ENCODE measurements around the gene DNAJB4. TPM values are rescaled to one million over a fixed set of nuclear protein-coding genes. Genes with fewer than 3 reads are reported as not detected.
"Not testable (repeated sequence)": the region's sequence is repeated elsewhere in the genome, so short reads cannot be mapped to it uniquely, and the experiment has no call there.

The DNAJB4 gene
- polyA plus RNA-seq, 4 donors: 38.2 to 46.3 (median 42.3) TPM

GRCh38 chr1:77989744-77990143 lies 15.0 kb upstream of the DNAJB4 start:
- no peak for DNase-seq (ENCODE audit: low read depth in 4 of 4, low spot score in 3 of 4)

DNA sequence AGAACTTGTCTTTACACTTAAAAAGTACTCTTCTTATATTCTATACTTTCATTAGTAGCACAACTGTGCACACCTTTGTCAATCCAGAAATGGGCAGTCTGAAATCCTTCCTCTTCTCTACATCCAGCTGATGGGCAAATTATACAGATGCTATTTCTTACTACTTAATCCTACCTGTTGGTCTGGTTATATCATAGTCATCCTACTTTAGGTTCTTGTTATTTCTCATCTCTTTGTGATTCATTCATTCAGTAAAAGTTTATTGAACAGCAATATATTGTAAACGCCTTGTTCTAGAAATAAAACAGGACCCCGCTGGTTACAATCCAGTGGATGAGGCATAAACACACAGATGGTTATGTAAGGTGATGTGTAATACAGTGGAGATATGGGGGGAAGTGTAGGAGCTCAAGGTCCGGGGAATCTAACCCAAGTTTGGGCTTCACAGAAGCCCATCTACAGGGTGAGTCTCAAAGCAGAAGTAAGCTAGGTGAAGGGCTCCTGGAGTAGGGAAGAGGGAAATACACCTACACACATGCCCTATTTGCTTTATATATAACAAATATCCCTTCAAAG lies 14.0 kb upstream of the DNAJB4 start:
- no peak for DNase-seq (ENCODE audit: low read depth in 4 of 4, low spot score in 3 of 4)

GRCh38 chr1:77991638-77992037 lies 13.1 kb upstream of the DNAJB4 start:
- no peak for DNase-seq (ENCODE audit: low read depth in 4 of 4, low spot score in 3 of 4)

GRCh38 chr1:77994117-77994705 lies 10.5 kb upstream of the DNAJB4 start:
- DNase-seq (ENCODE audit: low read depth in 4 of 4, low spot score in 3 of 4): no peak

- no peak for DNase-seq (ENCODE audit: low read depth in 4 of 4, low spot score in 3 of 4)
These were observed 8.0 kb upstream of the DNAJB4 start for GRCh38 chr1:77996734-77997133.

DNA sequence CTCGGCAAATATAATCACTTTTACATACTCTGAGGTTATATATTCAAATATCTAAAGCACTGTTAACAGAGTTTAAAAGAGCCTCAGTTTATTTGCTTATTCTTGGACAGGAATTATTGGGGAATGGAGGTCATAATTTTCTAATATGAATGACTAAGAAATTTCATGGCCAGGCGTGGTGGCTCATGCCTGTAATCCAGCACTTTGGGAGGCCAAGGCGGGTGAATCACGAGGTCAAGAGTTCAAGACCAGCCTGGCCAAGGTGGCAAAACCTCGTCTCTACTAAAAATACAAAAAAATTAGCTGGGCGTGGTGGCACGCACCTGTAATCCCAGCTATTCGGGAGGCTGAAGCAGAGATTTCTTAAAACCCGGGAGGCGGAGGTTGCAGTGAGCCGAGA lies 4.2 kb upstream of the DNAJB4 start:
- not testable (repeated sequence) for DNase-seq (ENCODE audit: low read depth in 4 of 4, low spot score in 3 of 4)

DNA sequence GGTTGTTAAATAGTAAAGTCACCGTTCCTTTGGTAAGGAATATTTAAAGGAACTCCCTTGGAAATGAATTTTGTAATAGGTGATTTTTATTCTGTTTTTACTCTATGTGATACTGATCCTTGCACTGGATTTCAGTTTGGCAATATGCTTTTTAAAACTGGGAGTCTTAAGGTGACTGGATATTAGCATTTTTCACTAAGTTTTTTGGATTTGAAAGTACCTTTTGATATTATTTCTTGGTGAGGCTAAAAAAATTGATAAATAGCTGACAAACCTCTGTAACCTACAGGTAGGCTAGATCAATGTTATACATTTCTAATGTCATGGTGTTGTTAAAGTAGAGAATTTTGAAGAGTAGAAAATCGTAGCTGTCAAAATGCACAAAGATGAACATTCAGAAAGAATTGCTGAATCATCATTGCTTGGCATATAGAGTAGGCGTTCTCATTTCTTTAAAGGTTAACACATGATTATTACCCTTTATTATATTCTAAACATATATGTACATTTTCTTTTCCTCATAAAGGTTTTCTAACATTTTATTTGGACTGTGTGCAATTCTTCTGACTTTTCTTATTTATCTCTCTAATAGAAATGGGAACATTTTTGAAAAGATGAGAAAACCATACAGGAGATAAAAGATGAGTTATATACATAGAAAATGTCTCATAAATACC lies 1.5 kb upstream of the DNAJB4 start:
- DNase-seq (ENCODE audit: low read depth in 4 of 4, low spot score in 3 of 4): no peak

DNA sequence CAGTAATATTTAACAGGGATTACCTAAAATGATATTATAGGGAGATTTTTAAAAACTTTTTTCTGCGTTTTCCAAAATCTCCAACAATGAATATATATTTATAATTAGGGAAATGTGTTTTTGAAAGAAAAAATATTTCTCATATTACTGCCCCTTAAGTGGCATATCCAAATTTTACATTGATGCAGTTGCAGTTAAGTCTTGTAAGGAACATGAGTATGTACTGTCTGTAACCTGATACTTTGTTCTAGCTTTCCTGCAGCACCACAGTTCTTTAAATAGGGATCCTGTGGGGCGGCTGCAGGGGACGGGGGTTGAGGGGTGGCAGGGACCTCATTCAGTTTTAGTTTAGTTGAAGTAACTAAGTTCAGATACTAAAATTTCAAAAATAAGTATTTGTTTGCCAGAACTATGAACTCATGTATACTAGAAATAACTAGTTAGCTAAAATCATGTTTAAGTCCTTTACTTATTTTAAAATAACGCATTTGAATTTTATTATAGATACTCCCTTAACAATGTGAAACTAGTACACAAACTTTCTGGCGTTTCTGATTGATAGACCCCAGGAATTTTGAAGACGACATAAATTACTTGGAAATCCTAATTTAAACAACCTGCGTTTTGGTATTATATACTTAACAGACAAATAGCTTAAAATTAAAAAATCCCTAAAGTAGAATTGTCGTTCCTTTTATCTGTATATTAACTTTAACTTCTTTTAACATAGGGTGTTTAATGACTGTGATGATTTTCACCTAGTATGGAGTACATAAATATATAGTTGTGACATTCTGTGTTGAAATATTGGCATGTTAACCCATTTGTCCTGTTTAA lies 639 bp upstream of the DNAJB4 start:
- peak in 1 of 4 donors; percentile 36 for DNase-seq (ENCODE audit: low read depth in 4 of 4, low spot score in 3 of 4)

- DNase-seq (ENCODE audit: low read depth in 4 of 4, low spot score in 3 of 4): no peak
These were observed 646 bp downstream of the DNAJB4 start for GRCh38 chr1:78005448-78005722.

GRCh38 chr1:78005755-78006154 lies 1.0 kb downstream of the DNAJB4 start:
- DNase-seq (ENCODE audit: low read depth in 4 of 4, low spot score in 3 of 4): peak; percentile 77 to 83 (median 78)

DNA sequence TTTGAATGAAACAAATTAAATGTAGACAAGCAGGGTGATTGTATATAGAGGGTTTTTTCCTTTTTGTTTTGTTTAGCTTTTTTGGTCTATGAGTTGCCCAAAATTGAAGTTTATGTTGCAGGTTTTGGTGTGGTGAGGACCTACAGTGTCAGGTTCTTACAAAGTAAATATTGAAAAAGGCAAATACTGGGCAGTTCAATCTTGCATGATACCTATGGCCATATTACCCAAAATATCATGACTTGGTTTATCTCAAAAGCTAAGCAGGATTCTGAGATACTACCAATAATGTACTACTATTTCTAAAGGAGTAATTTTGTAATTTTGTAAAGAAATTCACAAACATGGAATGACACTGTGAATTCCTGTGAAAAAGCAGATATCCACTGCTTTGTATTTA lies 1.8 kb downstream of the DNAJB4 start:
- no peak for DNase-seq (ENCODE audit: low read depth in 4 of 4, low spot score in 3 of 4)

GRCh38 chr1:78007677-78008341 lies 3.1 kb downstream of the DNAJB4 start:
- DNase-seq (ENCODE audit: low read depth in 4 of 4, low spot score in 3 of 4): no peak

GRCh38 chr1:78009276-78009675 lies 4.5 kb downstream of the DNAJB4 start:
- no peak for DNase-seq (ENCODE audit: low read depth in 4 of 4, low spot score in 3 of 4)

GRCh38 chr1:78009836-78010235 lies 5.1 kb downstream of the DNAJB4 start:
- no peak for DNase-seq (ENCODE audit: low read depth in 4 of 4, low spot score in 3 of 4)

DNA sequence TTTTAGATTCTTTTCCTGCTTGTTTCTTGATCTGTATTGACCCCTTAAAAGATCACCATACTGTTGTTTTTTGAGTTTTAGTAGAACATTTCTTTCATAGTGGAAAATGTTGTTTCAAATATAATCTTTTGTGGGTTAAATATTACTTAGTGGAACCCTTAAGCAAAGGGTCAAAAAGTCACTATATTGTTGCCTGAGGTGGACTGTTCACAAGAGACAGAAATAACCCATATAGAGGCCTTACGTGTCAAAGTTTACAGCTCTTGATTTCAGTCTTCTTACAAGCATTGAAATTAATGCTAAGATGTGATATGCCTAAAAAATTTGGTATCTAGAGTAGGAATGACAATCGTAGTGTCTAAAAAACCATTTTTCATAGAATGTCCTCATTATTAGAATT lies 6.3 kb downstream of the DNAJB4 start:
- no peak for DNase-seq (ENCODE audit: low read depth in 4 of 4, low spot score in 3 of 4)

DNA sequence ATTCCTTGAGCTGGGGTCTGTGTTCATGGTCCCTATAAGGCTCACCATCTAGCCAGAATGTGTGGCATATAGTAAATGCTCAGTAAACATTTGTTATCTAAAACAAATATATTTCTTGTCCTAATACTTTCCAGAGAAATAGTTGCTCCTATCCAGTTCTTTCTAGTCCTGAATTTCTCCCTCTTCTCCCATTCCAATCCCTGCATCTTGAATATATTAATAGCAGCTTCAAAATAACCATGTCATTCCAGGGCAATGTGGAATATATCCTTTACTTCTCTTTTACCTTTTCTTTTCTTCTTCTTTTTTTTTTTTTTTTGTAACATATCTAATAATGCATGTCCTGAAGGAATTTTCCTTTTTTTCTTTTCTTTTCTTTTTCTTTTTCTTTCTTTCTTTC lies 10.4 kb downstream of the DNAJB4 start:
- no peak for DNase-seq (ENCODE audit: low read depth in 4 of 4, low spot score in 3 of 4)

DNA sequence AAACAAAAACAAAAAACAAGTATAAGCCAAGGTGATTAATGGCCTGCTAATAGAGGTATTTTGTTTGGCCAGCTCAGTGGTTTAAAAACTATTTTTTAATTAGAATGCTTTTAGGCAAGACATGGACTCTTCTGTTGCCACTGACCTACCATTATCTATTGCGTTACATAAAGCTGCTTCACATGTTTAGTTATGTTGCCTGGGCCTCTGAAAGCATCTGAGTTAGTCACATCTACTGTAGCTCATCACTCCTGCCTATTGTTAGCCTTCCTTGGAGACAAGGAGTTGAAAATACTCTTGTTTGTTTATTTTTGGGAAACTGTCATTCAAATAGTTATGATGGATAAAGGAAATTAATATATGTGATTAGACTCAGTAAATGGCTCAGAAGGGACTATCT lies 14.3 kb downstream of the DNAJB4 start:
- no peak for DNase-seq (ENCODE audit: low read depth in 4 of 4, low spot score in 3 of 4)

GRCh38 chr1:78021134-78021533 lies 16.4 kb downstream of the DNAJB4 start:
- not testable (repeated sequence) for DNase-seq (ENCODE audit: low read depth in 4 of 4, low spot score in 3 of 4)

DNA sequence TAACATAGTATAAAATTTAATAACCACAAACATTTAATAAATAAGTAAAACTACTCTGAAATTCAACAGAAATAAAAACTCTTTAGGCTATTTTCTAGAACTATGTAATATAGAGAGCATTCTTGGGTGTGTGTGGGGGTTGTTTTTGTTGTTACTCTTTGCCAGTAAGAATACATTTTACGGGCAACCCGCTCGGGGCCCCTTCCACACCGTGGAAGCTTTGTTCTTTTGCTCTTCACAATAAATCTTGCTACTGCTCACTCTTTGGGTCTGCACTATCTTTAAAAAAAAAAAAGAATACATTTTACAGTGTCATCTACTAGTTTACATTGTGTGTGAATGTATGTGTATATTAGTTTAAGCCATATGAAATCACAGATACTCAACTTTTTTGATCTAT lies 25.1 kb downstream of the DNAJB4 start:
- DNase-seq (ENCODE audit: low read depth in 4 of 4, low spot score in 3 of 4): no peak

- no peak for DNase-seq (ENCODE audit: low read depth in 4 of 4, low spot score in 3 of 4)
These were observed 28.5 kb downstream of the DNAJB4 start for GRCh38 chr1:78032996-78033796.

Measured in left renal pelvis (tissue), 4 donors.